HG03045 (cell line): ENCODE data around the gene IL10RB.
A peak's percentile ranks its signal among the peaks of the same experiment; 100 is the strongest.

Experiments used
- ATAC-seq: cut with Tn5 transposase; IDR thresholded peaks from one replicate; pipeline ENCODE4 v1.9.1; 2021; ENCODE audit warnings: mild to moderate bottlenecking, moderate library complexity; ENCODE audit not compliant: unreplicated experiment

The IL10RB gene

GRCh38 chr21:33265664-33266049, 510 bp upstream of the IL10RB start:
- peak; percentile 19 for ATAC-seq

- ATAC-seq: no peak
These were observed 595 bp downstream of the IL10RB start for GRCh38 chr21:33266789-33267135.

GRCh38 chr21:33267250-33267649, 1.1 kb downstream of the IL10RB start:
- ATAC-seq: no peak

GRCh38 chr21:33268393-33268736, 2.2 kb downstream of the IL10RB start:
- peak; percentile 3 for ATAC-seq

- peak; percentile 54 for ATAC-seq
These were observed 2.7 kb downstream of the IL10RB start for GRCh38 chr21:33268737-33269441.

- no peak for ATAC-seq
These were observed 4.8 kb downstream of the IL10RB start for GRCh38 chr21:33270986-33271385.

GRCh38 chr21:33273044-33273443, 6.9 kb downstream of the IL10RB start:
- no peak for ATAC-seq

GRCh38 chr21:33278721-33279120, 12.6 kb downstream of the IL10RB start:
- ATAC-seq: no peak

GRCh38 chr21:33279330-33279820, 13.2 kb downstream of the IL10RB start:
- no peak for ATAC-seq

GRCh38 chr21:33281096-33281652, 15.0 kb downstream of the IL10RB start:
- no peak for ATAC-seq

- ATAC-seq: no peak
These were observed 17.0 kb downstream of the IL10RB start for GRCh38 chr21:33283203-33283602.

- no peak for ATAC-seq
These were observed 19.9 kb downstream of the IL10RB start for GRCh38 chr21:33286076-33286475.

- ATAC-seq: no peak
These were observed 20.7 kb downstream of the IL10RB start for GRCh38 chr21:33286600-33287456.

GRCh38 chr21:33289199-33289819, 23.1 kb downstream of the IL10RB start:
- no peak for ATAC-seq

- no peak for ATAC-seq
These were observed 24.3 kb downstream of the IL10RB start for GRCh38 chr21:33290441-33290840.

GRCh38 chr21:33291686-33292085, 25.5 kb downstream of the IL10RB start:
- ATAC-seq: no peak

GRCh38 chr21:33292724-33293123, 26.6 kb downstream of the IL10RB start:
- ATAC-seq: no peak

GRCh38 chr21:33293136-33293535, 27.0 kb downstream of the IL10RB start:
- ATAC-seq: no peak

- no peak for ATAC-seq
These were observed 27.6 kb downstream of the IL10RB start for GRCh38 chr21:33293811-33294216.

- ATAC-seq: no peak
These were observed 30.0 kb downstream of the IL10RB start for GRCh38 chr21:33296156-33296555.

- no peak for ATAC-seq
These were observed 33.1 kb downstream of the IL10RB start for GRCh38 chr21:33299181-33299752.
